Prostate gland (tissue), 2 donors: Measurements from ENCODE around the gene SEMA3E.

Source experiments
- CTCF ChIP-seq, 4 experiments: fragments of 200-600 bp in 2 of 4; fragments of 450-650 bp in 2 of 4; sonication (generic) in 2 of 4; IDR thresholded peaks; 1 replicate in 3 of 4; 2 replicates in 1 of 4; pipeline ENCODE4 v1.5.1; 2016 to 2019; ENCODE audit warnings: antibody characterized with exemption in 4 of 4, mild to moderate bottlenecking in 2 of 4, moderate library complexity in 2 of 4
- POLR2A ChIP-seq: fragments of 450-650 bp; IDR thresholded peaks from one replicate; pipeline ENCODE4 v1.6.1; 2016; ENCODE audit warnings: antibody characterized with exemption, mild to moderate bottlenecking

- no peak for TF ChIP-seq POLR2A
- no peak for TF ChIP-seq CTCF (IDR thresholded peaks at IDR 0.05)
Measured at GRCh38 chr7:83686416-83686815, 37.5 kb upstream of the SEMA3E start.
